Neural crest cell (in vitro differentiated cells): ENCODE measurements around the gene TSPAN18. TPM values are rescaled to one million over a fixed set of nuclear protein-coding genes. Genes with fewer than 3 reads are reported as not detected.

ENCODE experiments used
- DNase-seq: peaks from one replicate; pipeline ENCODE4 v3.0.0; 2021; ENCODE audit warnings: low read depth, mixed read lengths, low spot score
- H3K27ac Mint-ChIP-seq: one replicate; pipeline ENCODE4 v1.8.0; 2021; ENCODE audit warnings: mild to moderate bottlenecking, mixed read lengths; ENCODE audit not compliant: unreplicated experiment
- H3K27me3 Mint-ChIP-seq: 2 replicates; pipeline ENCODE4 v1.8.0; 2021; ENCODE audit warnings: low read depth, mild to moderate bottlenecking, mixed read lengths
- H3K36me3 Mint-ChIP-seq: 2 replicates; pipeline ENCODE4 v1.8.0; 2021; ENCODE audit warnings: low read depth, mild to moderate bottlenecking, mixed read lengths
- H3K4me1 Mint-ChIP-seq: 2 replicates; pipeline ENCODE4 v1.8.0; 2021; ENCODE audit warnings: mixed read lengths
- H3K4me3 Mint-ChIP-seq: one replicate; pipeline ENCODE4 v1.8.0; 2021; ENCODE audit warnings: mild to moderate bottlenecking, mixed read lengths
- H3K9me3 Mint-ChIP-seq: 2 replicates; pipeline ENCODE4 v1.8.0; 2021; ENCODE audit warnings: mixed read lengths
- CTCF ChIP-seq: fragments of 200-600 bp; sonication (generic); conservative IDR thresholded peaks from 2 replicates; pipeline ENCODE4 v1.5.0; 2021; ENCODE audit warnings: antibody characterized with exemption, mild to moderate bottlenecking
- total RNA-seq: library from RNA; stranded (reverse); gene quantifications from 2 replicates; pipeline ENCODE4 v1.2.1, GENCODE V29; 2021

The TSPAN18 gene
- total RNA-seq, 1 donor from 2014 or later: 125 TPM

- Mint-ChIP-seq H3K36me3 (no peaks in the 10 kb centered on the region), H3K4me3 (no peak overlapping the region), H3K27ac (no peak overlapping the region), H3K9me3 (no peaks in the 10 kb centered on the region), H3K4me1 (peaks cover 41% of the 10 kb centered on the region), H3K27me3 (no peaks in the 10 kb centered on the region)
- no peak for DNase-seq
- no peak for TF ChIP-seq CTCF
These were observed 244.4 kb downstream of the TSPAN18 start for GRCh38 chr11:44971185-44971584.

- Mint-ChIP-seq H3K36me3 (no peaks in the 10 kb centered on the region), H3K27me3 (no peaks in the 10 kb centered on the region), H3K27ac (peak overlapping the region; percentile 8), H3K9me3 (no peaks in the 10 kb centered on the region), H3K4me1 (peaks cover 36% of the 10 kb centered on the region), H3K4me3 (no peak overlapping the region)
- DNase-seq: no peak
- no peak for TF ChIP-seq CTCF
These were observed 246.1 kb downstream of the TSPAN18 start for GRCh38 chr11:44972746-44973435.

- Mint-ChIP-seq H3K36me3 (no peaks in the 10 kb centered on the region), H3K9me3 (no peaks in the 10 kb centered on the region), H3K4me3 (no peak overlapping the region), H3K27ac (peak overlapping the region; percentile 86), H3K4me1 (peaks cover 36% of the 10 kb centered on the region), H3K27me3 (no peaks in the 10 kb centered on the region)
- DNase-seq: no peak
- no peak for TF ChIP-seq CTCF
These were observed 247.1 kb downstream of the TSPAN18 start for GRCh38 chr11:44973632-44974401.

GRCh38 chr11:44974402-44975000 is 247.7 kb downstream of the TSPAN18 start:
- no peak for DNase-seq
- peaks cover 33% of the 10 kb centered on the region for H3K4me1 Mint-ChIP-seq
- no peak overlapping the region for H3K4me3 Mint-ChIP-seq
- no peaks in the 10 kb centered on the region for H3K27me3 Mint-ChIP-seq
- H3K9me3 Mint-ChIP-seq: no peaks in the 10 kb centered on the region
- H3K27ac Mint-ChIP-seq: peak overlapping the region; percentile 86
- no peak for TF ChIP-seq CTCF
- H3K36me3 Mint-ChIP-seq: no peaks in the 10 kb centered on the region

GRCh38 chr11:44976576-44976975 is 249.8 kb downstream of the TSPAN18 start:
- Mint-ChIP-seq H3K4me3 (no peak overlapping the region), H3K36me3 (no peaks in the 10 kb centered on the region)
- no peak for TF ChIP-seq CTCF

More at GRCh38 chr11:44976576-44976975, 249.8 kb downstream of the TSPAN18 start:
- DNase-seq: no peak
- no peak overlapping the region for H3K27ac Mint-ChIP-seq
- no peaks in the 10 kb centered on the region for H3K9me3 Mint-ChIP-seq
- H3K4me1 Mint-ChIP-seq: peaks cover 20% of the 10 kb centered on the region
- H3K27me3 Mint-ChIP-seq: no peaks in the 10 kb centered on the region
